Gastroesophageal sphincter (tissue), 4 donors: ENCODE measurements around the gene ZC3H18. TPM values are rescaled to one million over a fixed set of nuclear protein-coding genes. Genes with fewer than 3 reads are reported as not detected.

Experiments
- ATAC-seq: fragments of 150-250 bp; one replicate; pipeline ENCODE4 v1.9.1; 2016; ENCODE audit warnings: mild to moderate bottlenecking, moderate library complexity
- H3K27ac ChIP-seq, 4 donors: fragments of 200-600 bp; sonication (generic) in 3 of 4; 1 replicate in 3 of 4; 2 replicates in 1 of 4; pipeline ENCODE4 v1.5.1; 2016 to 2019
- H3K27me3 ChIP-seq: fragments of 200-600 bp; sonication (generic); one replicate; pipeline ENCODE4 v1.5.1; 2019
- H3K36me3 ChIP-seq, 2 donors: fragments of 200-600 bp; sonication (generic); one replicate each; pipeline ENCODE4 v1.5.1; 2019; ENCODE audit warnings: control low read depth in 1 of 2
- H3K4me1 ChIP-seq, 3 donors: fragments of 200-600 bp; sonication (generic); 1 replicate in 2 of 3; 2 replicates in 1 of 3; pipeline ENCODE4 v1.5.1; 2016 to 2019; ENCODE audit warnings: control low read depth in 2 of 3
- H3K4me3 ChIP-seq, 2 donors: fragments of 200-600 bp; sonication (generic); one replicate each; pipeline ENCODE4 v1.5.1; 2019; ENCODE audit warnings: mild to moderate bottlenecking in 1 of 2, moderate library complexity in 1 of 2
- H3K9me3 ChIP-seq, 3 donors: fragments of 200-600 bp; sonication (generic); one replicate each; pipeline ENCODE4 v1.5.1; 2017 to 2019; ENCODE audit warnings: control low read depth in 2 of 3
- CTCF ChIP-seq, 4 experiments: fragments of 200-600 bp in 2 of 4; fragments of 450-650 bp in 2 of 4; sonication (generic) in 1 of 4; IDR thresholded peaks; one replicate each; pipeline ENCODE4 v1.5.1; 2017 to 2019; ENCODE audit warnings: antibody characterized with exemption in 4 of 4, mild to moderate bottlenecking in 2 of 4, moderate library complexity in 2 of 4
- EP300 ChIP-seq: sonication (generic); formaldehyde crosslinking; IDR thresholded peaks from one replicate; pipeline ENCODE4 v1.6.1; 2017; ENCODE audit warnings: antibody characterized with exemption, mild to moderate bottlenecking
- POLR2A ChIP-seq, 2 donors: fragments of 450-650 bp; IDR thresholded peaks; one replicate each; pipeline ENCODE4 v1.6.1; 2017; ENCODE audit warnings: antibody characterized with exemption in 2 of 2, mild to moderate bottlenecking in 2 of 2, moderate library complexity in 1 of 2
- POLR2AphosphoS5 ChIP-seq: sonication (generic); formaldehyde crosslinking; IDR thresholded peaks from one replicate; pipeline ENCODE4 v1.6.1; 2017; ENCODE audit warnings: antibody characterized with exemption
- WGBS, 2 donors: methylation state at CpG; one replicate each; pipeline ENCODE4 v1.1.5; 2018; ENCODE audit warnings: low coverage in 1 of 2; 5-methylcytosine and 5-hydroxymethylcytosine counted together
- total RNA-seq, 4 donors: library from RNA; depleted of rRNA; stranded (reverse); fragments of >200 nt; gene quantifications; one replicate each; pipeline ENCODE4 v1.1.0, GENCODE V29; 2016

ZC3H18 gene
- total RNA-seq, 4 donors from 2014 or later: 15.8 to 40.6 (median 23.3) TPM

GRCh38 chr16:88651276-88651988, 81.2 kb downstream of the ZC3H18 start:
- Histone ChIP-seq H3K36me3 (peaks cover 0 to 50% of the 10 kb centered on the region in 2 donors), H3K27me3 (peaks cover 29% of the 10 kb centered on the region), H3K4me3 (peak overlapping the region; percentile 57 to 70), H3K27ac (peak overlapping the region in 3 of 4 donors; percentile 69 to 78 (median 71)), H3K4me1 (peaks cover 0 to 29% (median 9%) of the 10 kb centered on the region in 3 donors), H3K9me3 (no peaks in the 10 kb centered on the region)
- no CpG with 5 or more reads among the region's 24 CpGs for WGBS, 2 donors
- ATAC-seq: peak; percentile 56
- no peak for TF ChIP-seq POLR2A (IDR thresholded peaks at IDR 0.05)
- TF ChIP-seq EP300: no peak
- no peak for TF ChIP-seq CTCF (IDR thresholded peaks at IDR 0.05)
- no peak for TF ChIP-seq POLR2AphosphoS5

- Histone ChIP-seq H3K9me3 (no peaks in the 10 kb centered on the region), H3K27ac (peak overlapping the region in 3 of 4 donors; percentile 32 to 78 (median 69)), H3K27me3 (peaks cover 29% of the 10 kb centered on the region), H3K4me3 (no peak overlapping the region), H3K36me3 (peaks cover 0 to 58% of the 10 kb centered on the region in 2 donors), H3K4me1 (peaks cover 0 to 29% (median 9%) of the 10 kb centered on the region in 3 donors)
- TF ChIP-seq CTCF (IDR thresholded peaks at IDR 0.05) (no peak), POLR2AphosphoS5 (no peak), POLR2A (IDR thresholded peaks at IDR 0.05) (no peak)
- no peak for ATAC-seq
- 50 to 95% methylated on average over 1 to 4 of the region's 29 CpGs for WGBS, 2 donors
Measured at GRCh38 chr16:88651989-88652761, 82.0 kb downstream of the ZC3H18 start.

GRCh38 chr16:88652762-88653063, 82.5 kb downstream of the ZC3H18 start:
- no CpG with 5 or more reads among the region's 8 CpGs for WGBS, 2 donors
- Histone ChIP-seq H3K9me3 (no peaks in the 10 kb centered on the region), H3K4me1 (peaks cover 0 to 29% (median 9%) of the 10 kb centered on the region in 3 donors), H3K27ac (no peak overlapping the region), H3K27me3 (peaks cover 29% of the 10 kb centered on the region), H3K4me3 (no peak overlapping the region), H3K36me3 (peaks cover 0 to 63% of the 10 kb centered on the region in 2 donors)
- ATAC-seq: no peak
- TF ChIP-seq POLR2A (IDR thresholded peaks at IDR 0.05) (no peak), POLR2AphosphoS5 (no peak), EP300 (no peak), CTCF (IDR thresholded peaks at IDR 0.05) (no peak)

GRCh38 chr16:88653101-88653500, 82.9 kb downstream of the ZC3H18 start:
- 66% methylated on average over 3 of the region's 13 CpGs; no CpG with 5 or more reads in 1 of the 2 donors for WGBS, 2 donors
- H3K27ac ChIP-seq: no peak overlapping the region
- no peaks in the 10 kb centered on the region for H3K9me3 ChIP-seq
- ATAC-seq: no peak
- H3K4me3 ChIP-seq: no peak overlapping the region
- TF ChIP-seq POLR2AphosphoS5 (no peak), EP300 (no peak), CTCF (IDR thresholded peaks at IDR 0.05) (no peak), POLR2A (IDR thresholded peaks at IDR 0.05) (no peak)
- H3K4me1 ChIP-seq: peaks cover 0 to 29% (median 9%) of the 10 kb centered on the region in 3 donors
- peaks cover 0 to 67% of the 10 kb centered on the region in 2 donors for H3K36me3 ChIP-seq
- H3K27me3 ChIP-seq: peaks cover 29% of the 10 kb centered on the region
